Panc1 (cell line): Measurements from ENCODE around the gene NMT1. TPM values are rescaled to one million over a fixed set of nuclear protein-coding genes. Genes with fewer than 3 reads are reported as not detected.

ENCODE experiments used
- ATAC-seq: fragments of 200-7000 bp; cut with Tn5 transposase; 2 replicates; pipeline ENCODE4 v1.9.1; 2020; ENCODE audit warnings: mild to moderate bottlenecking, moderate library complexity
- BruUV-seq: library from RNA; stranded (reverse); fragments of 400-500 nt; replicated peaks from 2 replicates; lab custom pipeline; 2021; lab: Mats Ljungman, UMichigan
- CTCF ChIA-PET: fragments of 300-600 bp; sonication (Branson Sonifier 250); formaldehyde crosslinking; loops from one replicate; lab custom pipeline; 2022; ENCODE audit warnings: antibody characterized with exemption; lab: Charles Lee
- POLR2A ChIA-PET: fragments of 300-600 bp; sonication (Branson Sonifier 250); formaldehyde crosslinking; loops from one replicate; lab custom pipeline; 2022; ENCODE audit warnings: antibody characterized with exemption; lab: Charles Lee
- DNase-seq: peaks from one replicate; pipeline ENCODE4 v3.0.0-alpha.2; 2010; ENCODE audit warnings: low read depth, low spot score
- H3K27ac ChIP-seq: 2 replicates; pipeline ENCODE4 v1.5.1; 2011; ENCODE audit warnings: mild to moderate bottlenecking, low read length, inconsistent platforms
- H3K27me3 ChIP-seq: fragments of 200-500 bp; sonication (Bioruptor generic); 2 replicates; pipeline ENCODE4 v1.6.0; 2014; ENCODE audit warnings: low read length, inconsistent platforms; ENCODE audit not compliant: control insufficient read depth, insufficient read depth
- H3K36me3 ChIP-seq: fragments of 200-500 bp; sonication (Bioruptor generic); 2 replicates; pipeline ENCODE4 v1.5.1; 2014; ENCODE audit warnings: inconsistent platforms, mild to moderate bottlenecking, low read length, moderate library complexity; ENCODE audit not compliant: control insufficient read depth, insufficient read depth
- H3K4me1 ChIP-seq: 2 replicates; pipeline ENCODE4 v1.5.1; 2011; ENCODE audit warnings: inconsistent platforms, mild to moderate bottlenecking, low read length, moderate library complexity; ENCODE audit not compliant: control insufficient read depth, insufficient read depth
- H3K4me3 ChIP-seq, 2 experiments: 2 replicates each; pipeline ENCODE4 v1.5.1; 2011 to 2012; ENCODE audit warnings: low read depth in 2 of 2, low read length in 2 of 2, mild to moderate bottlenecking in 2 of 2, inconsistent platforms in 1 of 2, moderate library complexity in 1 of 2
- H3K9me3 ChIP-seq: fragments of 200-500 bp; sonication (Bioruptor generic); 2 replicates; pipeline ENCODE4 v1.5.1; 2014; ENCODE audit warnings: low read depth, mild to moderate bottlenecking, inconsistent platforms, low read length, moderate library complexity; ENCODE audit not compliant: control insufficient read depth, insufficient read depth
- CTCF ChIP-seq: fragments of 450-650 bp; IDR thresholded peaks from 2 replicates; pipeline ENCODE4 v1.5.1; 2017; ENCODE audit warnings: mild to moderate bottlenecking
- POLR2AphosphoS5 ChIP-seq: IDR thresholded peaks from 2 replicates; pipeline ENCODE4 v1.6.1; 2012; ENCODE audit warnings: mild to moderate bottlenecking, low read depth, low read length, moderate library complexity
- REST ChIP-seq, 2 experiments: IDR thresholded peaks; 2 replicates each; pipeline ENCODE4 v1.6.1; 2011 to 2012; ENCODE audit warnings: low read depth in 2 of 2, control low read depth in 1 of 2, low read length in 1 of 2, mild to moderate bottlenecking in 1 of 2, moderate library complexity in 1 of 2; ENCODE audit not compliant: insufficient read depth in 1 of 2
- SIN3A ChIP-seq: IDR thresholded peaks from 2 replicates; pipeline ENCODE4 v1.6.1; 2012; ENCODE audit warnings: low read depth, mild to moderate bottlenecking, low read length, moderate library complexity, borderline replicate concordance; ENCODE audit not compliant: insufficient read depth
- TCF7L2 ChIP-seq: IDR thresholded peaks from 2 replicates; pipeline ENCODE4 v1.6.1; 2011; ENCODE audit warnings: mild to moderate bottlenecking, low read depth, low read length, inconsistent platforms
- in situ Hi-C: cut with HindIII; loops from 2 replicates; pipeline ENCODE4 v1.10.0; 2016; ENCODE audit warnings: low sequenced_read_pairs, low pct_unique_long_range_greater_than_20kb
- intact Hi-C: fragments of 100-400 bp; cut with micrococcal nuclease; formaldehyde crosslinking; loops from one replicate; pipeline ENCODE4 v1.10.0; 2022; ENCODE audit not compliant: unreplicated experiment
- total RNA-seq: library from RNA; stranded (reverse); gene quantifications from one replicate; pipeline ENCODE4 v1.2.1, GENCODE V29; 2021; ENCODE audit not compliant: unreplicated experiment

Gene NMT1
- total RNA-seq, 1 experiment from 2014 or later, result 105 TPM

- intact Hi-C loops, result no loop called here
- Histone ChIP-seq H3K4me1 (peaks cover 11% of the 10 kb centered on the region), H3K27me3 (no peaks in the 10 kb centered on the region), H3K4me3 (no peak overlapping the region), H3K36me3 (peaks cover 8% of the 10 kb centered on the region), H3K27ac (peak overlapping the region; percentile 76), H3K9me3 (no peaks in the 10 kb centered on the region)
- no peak for DNase-seq
- ATAC-seq, result no peak; the same call in 1 of the 2 replicates
- in situ Hi-C loops, result no loop called here
- BruUV-seq, result no TSS peak
- ChIA-PET POLR2A (no interaction called here), CTCF (no interaction called here)
- TF ChIP-seq POLR2AphosphoS5 (no peak), TCF7L2 (no peak), REST (IDR thresholded peaks at IDR 0.05; ENCODE audit: insufficient read depth in 1 of 2, low read depth in 2 of 2, low read length in 1 of 2) (no peak), SIN3A (no peak), CTCF (no peak)
These were observed 32.5 kb downstream of the NMT1 start for GRCh38 chr17:45093444-45094110.

GRCh38 chr17:45096141-45096540 lies 35.0 kb downstream of the NMT1 start:
- Histone ChIP-seq H3K9me3 (no peaks in the 10 kb centered on the region), H3K27me3 (no peaks in the 10 kb centered on the region), H3K4me3 (no peak overlapping the region), H3K36me3 (peaks cover 14% of the 10 kb centered on the region), H3K27ac (no peak overlapping the region), H3K4me1 (peaks cover 11% of the 10 kb centered on the region)
- intact Hi-C loops (no loop called here), in situ Hi-C loops (no loop called here)
- ATAC-seq (no peak), DNase-seq (no peak)
- TF ChIP-seq TCF7L2, result no peak
- peak; percentile 73 for TF ChIP-seq CTCF
- CTCF ChIA-PET, result no interaction called here
- no TSS peak for BruUV-seq
- POLR2A ChIA-PET, result no interaction called here
